NCI-H524 (cell line): ENCODE data around the gene RNF213.
"Not testable (repeated sequence)": the region's sequence is repeated elsewhere in the genome, so short reads cannot be mapped to it uniquely, and the experiment has no call there.

ENCODE experiments used
- DNase-seq, 2 experiments: peaks; one replicate each; lab custom pipeline; 2025; lab: John Stamatoyannopoulos, UW

The RNF213 gene

GRCh38 chr17:80295146-80295545 lies 34.5 kb downstream of the RNF213 start:
- no peak for DNase-seq

GRCh38 chr17:80295559-80295958 lies 34.9 kb downstream of the RNF213 start:
- no peak for DNase-seq

GRCh38 chr17:80296221-80296620 lies 35.6 kb downstream of the RNF213 start:
- DNase-seq, result no peak

- no peak for DNase-seq
These were observed 37.4 kb downstream of the RNF213 start for GRCh38 chr17:80297996-80298560.

- DNase-seq, result not testable (repeated sequence)
These were observed 38.9 kb downstream of the RNF213 start for GRCh38 chr17:80299350-80300100.

- DNase-seq, result not testable (repeated sequence)
These were observed 40.1 kb downstream of the RNF213 start for GRCh38 chr17:80300756-80301155.

GRCh38 chr17:80303824-80304223 lies 43.2 kb downstream of the RNF213 start:
- no peak for DNase-seq

- DNase-seq, result peak; percentile 41 to 76
These were observed 47.5 kb downstream of the RNF213 start for GRCh38 chr17:80307994-80308691.

GRCh38 chr17:80308692-80309517 lies 48.3 kb downstream of the RNF213 start:
- DNase-seq, result peak in 1 of 2 experiments; percentile 27

- DNase-seq, result no peak
These were observed 50.7 kb downstream of the RNF213 start for GRCh38 chr17:80311216-80311827.

GRCh38 chr17:80312621-80313135 lies 52.0 kb downstream of the RNF213 start:
- no peak for DNase-seq

GRCh38 chr17:80313160-80313829 lies 52.6 kb downstream of the RNF213 start:
- DNase-seq, result no peak

- DNase-seq, result not testable (repeated sequence)
These were observed 53.3 kb downstream of the RNF213 start for GRCh38 chr17:80313946-80314345.

GRCh38 chr17:80315517-80316182 lies 55.0 kb downstream of the RNF213 start:
- DNase-seq, result no peak

- DNase-seq, result no peak
These were observed 55.8 kb downstream of the RNF213 start for GRCh38 chr17:80316431-80316830.

GRCh38 chr17:80316927-80317705 lies 56.5 kb downstream of the RNF213 start:
- no peak for DNase-seq

GRCh38 chr17:80317706-80317980 lies 57.0 kb downstream of the RNF213 start:
- no peak for DNase-seq

GRCh38 chr17:80318166-80318565 lies 57.5 kb downstream of the RNF213 start:
- no peak for DNase-seq

- DNase-seq, result no peak
These were observed 58.8 kb downstream of the RNF213 start for GRCh38 chr17:80319262-80319998.
